HEK293 (cell line): Measurements from ENCODE around the gene CDADC1.
"Not testable (repeated sequence)": the region's sequence is repeated elsewhere in the genome, so short reads cannot be mapped to it uniquely, and the experiment has no call there.

Source experiments
- CTCF ChIA-PET: fragments of 350-600 bp; formaldehyde crosslinking; extraction: SDS; loops from one replicate; lab custom pipeline; 2021; ENCODE audit warnings: antibody characterized with exemption; lab: Yijun Ruan, JAX
- POLR2A ChIA-PET: fragments of 300-600 bp; formaldehyde crosslinking; extraction: SDS; loops from one replicate; lab custom pipeline; 2020; ENCODE audit warnings: antibody characterized with exemption, inconsistent platforms; lab: Yijun Ruan, JAX
- H3K27ac ChIP-seq: fragments of 200-500 bp; sonication (Bioruptor generic); 2 replicates; pipeline ENCODE4 v1.5.1; 2014; ENCODE audit warnings: low read depth, low read length, control low read depth, inconsistent platforms; ENCODE audit errors: extremely low read depth
- H3K36me3 ChIP-seq, 2 experiments: fragments of 200-500 bp in 1 of 2; sonication (Bioruptor generic) in 1 of 2; 1 replicate in 1 of 2; 2 replicates in 1 of 2; pipeline ENCODE4 v1.5.1; 2014 to 2017; ENCODE audit warnings: inconsistent platforms in 2 of 2, low read length in 2 of 2; ENCODE audit not compliant: control insufficient read depth in 2 of 2, insufficient read depth in 1 of 2
- H3K4me1 ChIP-seq: fragments of 200-500 bp; sonication (Bioruptor generic); 2 replicates; pipeline ENCODE4 v1.5.1; 2014; ENCODE audit warnings: mild to moderate bottlenecking, low read length, inconsistent platforms; ENCODE audit not compliant: control insufficient read depth, insufficient read depth
- H3K4me3 ChIP-seq: 2 replicates; pipeline ENCODE4 v1.5.1; 2011; ENCODE audit warnings: low read depth, mild to moderate bottlenecking, control low read depth, low read length, moderate library complexity
- H3K9me3 ChIP-seq: fragments of 200-500 bp; sonication (Bioruptor generic); 2 replicates; pipeline ENCODE4 v1.5.1; 2014; ENCODE audit warnings: low read depth, low read length, inconsistent platforms; ENCODE audit not compliant: control insufficient read depth, insufficient read depth
- ATF2 ChIP-seq: fragments of 450-650 bp; formaldehyde crosslinking; IDR thresholded peaks from 2 replicates; pipeline ENCODE4 v1.5.1; 2016; ENCODE audit warnings: missing biosample characterization, missing genetic modification characterization, low read depth
- GLIS1 ChIP-seq: fragments of 450-650 bp; formaldehyde crosslinking; IDR thresholded peaks from 2 replicates; pipeline ENCODE4 v1.5.1; 2016; ENCODE audit warnings: missing biosample characterization, missing genetic modification characterization
- KLF1 ChIP-seq: fragments of 450-650 bp; formaldehyde crosslinking; IDR thresholded peaks from 2 replicates; pipeline ENCODE4 v1.5.1; 2016; ENCODE audit warnings: missing biosample characterization, missing genetic modification characterization
- KLF16 ChIP-seq: fragments of 450-650 bp; formaldehyde crosslinking; IDR thresholded peaks from 2 replicates; pipeline ENCODE4 v1.5.1; 2017; ENCODE audit warnings: missing biosample characterization, missing genetic modification characterization
- PRDM4 ChIP-seq: fragments of 450-650 bp; formaldehyde crosslinking; IDR thresholded peaks from 2 replicates; pipeline ENCODE4 v1.5.1; 2017; ENCODE audit warnings: missing biosample characterization, missing genetic modification characterization
- SETDB1 ChIP-seq: IDR thresholded peaks from one replicate; pipeline ENCODE4 v1.6.1; 2017; ENCODE audit warnings: mild to moderate bottlenecking, low read length, moderate library complexity, mixed read lengths; ENCODE audit not compliant: insufficient read length
- ZBTB10 ChIP-seq: fragments of 450-650 bp; formaldehyde crosslinking; IDR thresholded peaks from 2 replicates; pipeline ENCODE4 v1.5.1; 2016; ENCODE audit warnings: missing biosample characterization, missing genetic modification characterization
- ZIC2 ChIP-seq: fragments of 450-650 bp; formaldehyde crosslinking; IDR thresholded peaks from 2 replicates; pipeline ENCODE4 v1.5.1; 2016; ENCODE audit warnings: missing biosample characterization, missing genetic modification characterization
- ZNF155 ChIP-seq: fragments of 450-650 bp; formaldehyde crosslinking; IDR thresholded peaks from 2 replicates; pipeline ENCODE4 v1.5.1; 2016; ENCODE audit warnings: missing biosample characterization, missing genetic modification characterization
- ZNF157 ChIP-seq: fragments of 450-650 bp; formaldehyde crosslinking; IDR thresholded peaks from 2 replicates; pipeline ENCODE4 v1.5.1; 2016; ENCODE audit warnings: missing biosample characterization, missing genetic modification characterization
- ZNF394 ChIP-seq: fragments of 450-650 bp; formaldehyde crosslinking; IDR thresholded peaks from 2 replicates; pipeline ENCODE4 v1.5.1; 2016; ENCODE audit warnings: missing biosample characterization, missing genetic modification characterization, mild to moderate bottlenecking, moderate library complexity, borderline replicate concordance
- ZNF549 ChIP-seq: fragments of 450-650 bp; IDR thresholded peaks from 2 replicates; pipeline ENCODE4 v1.5.1; 2018; ENCODE audit warnings: missing biosample characterization, missing genetic modification characterization, mild to moderate bottlenecking, inconsistent platforms, moderate library complexity
- ZNF571 ChIP-seq: fragments of 450-650 bp; formaldehyde crosslinking; IDR thresholded peaks from 2 replicates; pipeline ENCODE4 v1.5.0; 2017; ENCODE audit warnings: missing biosample characterization, missing genetic modification characterization
- ZNF621 ChIP-seq: fragments of 450-650 bp; formaldehyde crosslinking; IDR thresholded peaks from 2 replicates; pipeline ENCODE4 v1.5.1; 2017; ENCODE audit warnings: missing biosample characterization, missing genetic modification characterization
- ZNF670 ChIP-seq: fragments of 450-650 bp; formaldehyde crosslinking; IDR thresholded peaks from 2 replicates; pipeline ENCODE4 v1.5.1; 2016; ENCODE audit warnings: missing biosample characterization, missing genetic modification characterization, low read depth
- ZNF76 ChIP-seq: fragments of 450-650 bp; formaldehyde crosslinking; IDR thresholded peaks from 2 replicates; pipeline ENCODE4; 2016; ENCODE audit warnings: low read depth, missing biosample characterization, missing genetic modification characterization, borderline replicate concordance
- ZSCAN5A ChIP-seq: fragments of 450-650 bp; formaldehyde crosslinking; IDR thresholded peaks from 2 replicates; pipeline ENCODE4 v1.5.1; 2016; ENCODE audit warnings: missing biosample characterization, missing genetic modification characterization

Gene CDADC1

GRCh38 chr13:49323344-49323743, 75.6 kb downstream of the CDADC1 start (continued):
- TF ChIP-seq KLF16 (tag by site-specific recombination) (no peak), ZBTB10 (tag by site-specific recombination) (no peak), ZNF394 (tag by site-specific recombination) (no peak), ZNF157 (no peak)

GRCh38 chr13:49326222-49326917, 78.6 kb downstream of the CDADC1 start:
- H3K27ac ChIP-seq: no peak overlapping the region
- no peaks in the 10 kb centered on the region for H3K36me3 ChIP-seq
- H3K9me3 ChIP-seq: no peaks in the 10 kb centered on the region
- ChIA-PET POLR2A (no interaction called here), CTCF (no interaction called here)
- TF ChIP-seq ZNF621 (no peak), PRDM4 (no peak), ZNF155 (tag by site-specific recombination) (no peak), ZIC2 (no peak), GLIS1 (tag by site-specific recombination) (no peak), KLF1 (no peak), ZNF549 (tag by site-specific recombination) (no peak), ZNF670 (tag by site-specific recombination) (no peak), ZNF571 (tag by site-specific recombination) (no peak), ZSCAN5A (tag by site-specific recombination) (no peak), SETDB1 (no peak), ZNF76 (tag by site-specific recombination) (no peak), ATF2 (tag by site-specific recombination) (no peak)
- H3K4me3 ChIP-seq: no peak overlapping the region
- no peaks in the 10 kb centered on the region for H3K4me1 ChIP-seq

GRCh38 chr13:49327145-49327544, 79.4 kb downstream of the CDADC1 start:
- CTCF ChIA-PET, POLR2A ChIA-PET, H3K9me3 ChIP-seq, H3K27ac ChIP-seq, H3K4me1 ChIP-seq, H3K36me3 ChIP-seq, H3K4me3 ChIP-seq: not testable (repeated sequence)
